Ascending aorta (tissue), 2 donors: ENCODE results near the gene RAD51B. TPM values are rescaled to one million over a fixed set of nuclear protein-coding genes. Genes with fewer than 3 reads are reported as not detected.
A peak's percentile ranks its signal among the peaks of the same experiment; 100 is the strongest.
"Not testable (repeated sequence)": the region's sequence is repeated elsewhere in the genome, so short reads cannot be mapped to it uniquely, and the experiment has no call there.

Source experiments
- DNase-seq, 2 donors: peaks; one replicate each; pipeline ENCODE4 v3.0.0-alpha.2; 2019; ENCODE audit warnings: low spot score in 2 of 2
- H3K27ac ChIP-seq, 2 donors: fragments of 200-600 bp; sonication (generic); one replicate each; pipeline ENCODE4 v1.5.1; 2016 to 2017; ENCODE audit warnings: mild to moderate bottlenecking in 1 of 2
- H3K27me3 ChIP-seq: fragments of 200-600 bp; sonication (generic); one replicate; pipeline ENCODE4 v1.5.1; 2017
- H3K36me3 ChIP-seq, 2 donors: fragments of 200-600 bp; sonication (generic); one replicate each; pipeline ENCODE4 v1.5.1; 2016
- H3K4me1 ChIP-seq, 2 donors: fragments of 200-600 bp; sonication (generic); one replicate each; pipeline ENCODE4 v1.5.1; 2016 to 2017; ENCODE audit warnings: mild to moderate bottlenecking in 1 of 2
- H3K4me3 ChIP-seq, 2 donors: fragments of 200-600 bp; sonication (generic); one replicate each; pipeline ENCODE4 v1.5.1; 2016 to 2017; ENCODE audit warnings: mild to moderate bottlenecking in 1 of 2
- H3K9me3 ChIP-seq, 2 donors: fragments of 200-600 bp; sonication (generic); one replicate each; pipeline ENCODE4 v1.5.1; 2016
- CTCF ChIP-seq, 3 experiments: fragments of 200-600 bp in 2 of 3; fragments of 450-650 bp in 1 of 3; sonication (generic) in 2 of 3; IDR thresholded peaks; one replicate each; pipeline ENCODE4 v1.5.1; 2016 to 2019; ENCODE audit warnings: antibody characterized with exemption in 3 of 3, mild to moderate bottlenecking in 1 of 3, moderate library complexity in 1 of 3
- intact Hi-C: fragments of 100-400 bp; cut with DNase I; formaldehyde crosslinking; loops from one replicate; pipeline ENCODE4 v1.15.1; 2023
- total RNA-seq: library from RNA; depleted of rRNA; stranded (reverse); fragments of >200 nt; gene quantifications from one replicate; pipeline ENCODE4 v1.1.0, GENCODE V29; 2016

The RAD51B gene
- total RNA-seq, 1 donor from 2014 or later: not detected

GRCh38 chr14:68696721-68697495, 877.3 kb downstream of the RAD51B start:
- intact Hi-C loops: loop anchor here (5.0 kb wide), 2 partner anchors 150 to 755 kb away; no protein-coding TSS in a partner anchor
- no peak overlapping the region for H3K4me3 ChIP-seq

GRCh38 chr14:68698773-68699172, 879.2 kb downstream of the RAD51B start:
- not testable (repeated sequence) for H3K36me3 ChIP-seq, H3K4me3 ChIP-seq, H3K9me3 ChIP-seq, H3K27ac ChIP-seq, H3K27me3 ChIP-seq
- intact Hi-C loops: loop anchor here (5.0 kb wide), 2 partner anchors 151 to 756 kb away; no protein-coding TSS in a partner anchor
- peak in 1 of 2 donors; percentile 61 for DNase-seq
- peaks cover 0 to 15% of the 10 kb centered on the region in 2 donors for H3K4me1 ChIP-seq

More at GRCh38 chr14:68696721-68697495, 877.3 kb downstream of the RAD51B start:
- peak in 1 of 2 donors; percentile 38 for DNase-seq
- TF ChIP-seq CTCF (IDR thresholded peaks at IDR 0.05): no peak
- peak overlapping the region in 1 of 2 donors; percentile 85 for H3K27ac ChIP-seq
- H3K9me3 ChIP-seq: no peaks in the 10 kb centered on the region
- no peaks in the 10 kb centered on the region for H3K36me3 ChIP-seq
- peaks cover 0 to 15% of the 10 kb centered on the region in 2 donors for H3K4me1 ChIP-seq
- no peaks in the 10 kb centered on the region for H3K27me3 ChIP-seq

- Histone ChIP-seq H3K36me3 (no peaks in the 10 kb centered on the region), H3K9me3 (no peaks in the 10 kb centered on the region), H3K27ac (no peak overlapping the region), H3K4me1 (peaks cover 0 to 2% of the 10 kb centered on the region in 2 donors), H3K27me3 (no peaks in the 10 kb centered on the region), H3K4me3 (no peak overlapping the region)
- intact Hi-C loops: no loop called here
- DNase-seq: peak in 1 of 2 donors; percentile 49
- TF ChIP-seq CTCF (IDR thresholded peaks at IDR 0.05): no peak
Measured at GRCh38 chr14:68701001-68701741, 881.6 kb downstream of the RAD51B start.

GRCh38 chr14:68702135-68702534, 882.6 kb downstream of the RAD51B start:
- H3K4me1 ChIP-seq: no peaks in the 10 kb centered on the region
- no peak for DNase-seq
- no peaks in the 10 kb centered on the region for H3K36me3 ChIP-seq
- no peak overlapping the region for H3K4me3 ChIP-seq
- no peaks in the 10 kb centered on the region for H3K27me3 ChIP-seq
- TF ChIP-seq CTCF (IDR thresholded peaks at IDR 0.05): no peak
- no peak overlapping the region for H3K27ac ChIP-seq
- H3K9me3 ChIP-seq: no peaks in the 10 kb centered on the region
- intact Hi-C loops: no loop called here

- no peak for DNase-seq
- Histone ChIP-seq H3K9me3 (no peaks in the 10 kb centered on the region), H3K4me3 (no peak overlapping the region), H3K4me1 (no peaks in the 10 kb centered on the region), H3K27me3 (no peaks in the 10 kb centered on the region), H3K27ac (no peak overlapping the region), H3K36me3 (no peaks in the 10 kb centered on the region)
- intact Hi-C loops: no loop called here
- TF ChIP-seq CTCF (IDR thresholded peaks at IDR 0.05): no peak
Measured at GRCh38 chr14:68702578-68702977, 883.0 kb downstream of the RAD51B start.

- Histone ChIP-seq H3K27ac (no peak overlapping the region), H3K9me3 (no peaks in the 10 kb centered on the region), H3K4me1 (no peaks in the 10 kb centered on the region), H3K4me3 (no peak overlapping the region), H3K36me3 (no peaks in the 10 kb centered on the region), H3K27me3 (no peaks in the 10 kb centered on the region)
- DNase-seq: no peak
- intact Hi-C loops: no loop called here
- TF ChIP-seq CTCF (IDR thresholded peaks at IDR 0.05): no peak
Measured at GRCh38 chr14:68703093-68703492, 883.5 kb downstream of the RAD51B start.
